Measurements from ENCODE around the gene KRTAP2-3.

DNA sequence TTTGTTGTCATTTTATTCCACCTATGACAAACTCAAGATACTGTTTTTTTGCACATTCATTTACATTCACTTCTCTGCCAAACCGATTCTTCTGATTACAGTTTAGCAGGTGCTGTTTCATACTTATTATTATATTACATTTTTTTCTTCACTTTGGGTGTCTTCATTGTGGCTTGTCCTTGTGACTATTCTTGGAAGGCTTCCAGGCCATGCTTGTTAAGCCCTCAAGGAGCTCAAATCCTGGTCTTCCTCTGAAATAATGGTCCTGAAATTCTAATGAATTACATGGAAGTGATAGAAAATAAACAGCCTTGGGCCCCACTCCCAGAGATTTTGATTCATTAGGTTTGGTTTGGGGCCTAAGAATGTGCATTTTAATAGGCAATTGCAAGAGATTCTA is 4.4 kb upstream of the KRTAP2-3 start:
- TF ChIP-seq, protein P1, sequence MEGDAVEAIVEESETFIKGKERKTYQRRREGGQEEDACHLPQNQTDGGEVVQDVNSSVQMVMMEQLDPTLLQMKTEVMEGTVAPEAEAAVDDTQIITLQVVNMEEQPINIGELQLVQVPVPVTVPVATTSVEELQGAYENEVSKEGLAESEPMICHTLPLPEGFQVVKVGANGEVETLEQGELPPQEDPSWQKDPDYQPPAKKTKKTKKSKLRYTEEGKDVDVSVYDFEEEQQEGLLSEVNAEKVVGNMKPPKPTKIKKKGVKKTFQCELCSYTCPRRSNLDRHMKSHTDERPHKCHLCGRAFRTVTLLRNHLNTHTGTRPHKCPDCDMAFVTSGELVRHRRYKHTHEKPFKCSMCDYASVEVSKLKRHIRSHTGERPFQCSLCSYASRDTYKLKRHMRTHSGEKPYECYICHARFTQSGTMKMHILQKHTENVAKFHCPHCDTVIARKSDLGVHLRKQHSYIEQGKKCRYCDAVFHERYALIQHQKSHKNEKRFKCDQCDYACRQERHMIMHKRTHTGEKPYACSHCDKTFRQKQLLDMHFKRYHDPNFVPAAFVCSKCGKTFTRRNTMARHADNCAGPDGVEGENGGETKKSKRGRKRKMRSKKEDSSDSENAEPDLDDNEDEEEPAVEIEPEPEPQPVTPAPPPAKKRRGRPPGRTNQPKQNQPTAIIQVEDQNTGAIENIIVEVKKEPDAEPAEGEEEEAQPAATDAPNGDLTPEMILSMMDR (IDR thresholded peaks at IDR 0.05; ENCODE audit: poor library complexity, severe bottlenecking): no peak
- TF ChIP-seq, protein P2, sequence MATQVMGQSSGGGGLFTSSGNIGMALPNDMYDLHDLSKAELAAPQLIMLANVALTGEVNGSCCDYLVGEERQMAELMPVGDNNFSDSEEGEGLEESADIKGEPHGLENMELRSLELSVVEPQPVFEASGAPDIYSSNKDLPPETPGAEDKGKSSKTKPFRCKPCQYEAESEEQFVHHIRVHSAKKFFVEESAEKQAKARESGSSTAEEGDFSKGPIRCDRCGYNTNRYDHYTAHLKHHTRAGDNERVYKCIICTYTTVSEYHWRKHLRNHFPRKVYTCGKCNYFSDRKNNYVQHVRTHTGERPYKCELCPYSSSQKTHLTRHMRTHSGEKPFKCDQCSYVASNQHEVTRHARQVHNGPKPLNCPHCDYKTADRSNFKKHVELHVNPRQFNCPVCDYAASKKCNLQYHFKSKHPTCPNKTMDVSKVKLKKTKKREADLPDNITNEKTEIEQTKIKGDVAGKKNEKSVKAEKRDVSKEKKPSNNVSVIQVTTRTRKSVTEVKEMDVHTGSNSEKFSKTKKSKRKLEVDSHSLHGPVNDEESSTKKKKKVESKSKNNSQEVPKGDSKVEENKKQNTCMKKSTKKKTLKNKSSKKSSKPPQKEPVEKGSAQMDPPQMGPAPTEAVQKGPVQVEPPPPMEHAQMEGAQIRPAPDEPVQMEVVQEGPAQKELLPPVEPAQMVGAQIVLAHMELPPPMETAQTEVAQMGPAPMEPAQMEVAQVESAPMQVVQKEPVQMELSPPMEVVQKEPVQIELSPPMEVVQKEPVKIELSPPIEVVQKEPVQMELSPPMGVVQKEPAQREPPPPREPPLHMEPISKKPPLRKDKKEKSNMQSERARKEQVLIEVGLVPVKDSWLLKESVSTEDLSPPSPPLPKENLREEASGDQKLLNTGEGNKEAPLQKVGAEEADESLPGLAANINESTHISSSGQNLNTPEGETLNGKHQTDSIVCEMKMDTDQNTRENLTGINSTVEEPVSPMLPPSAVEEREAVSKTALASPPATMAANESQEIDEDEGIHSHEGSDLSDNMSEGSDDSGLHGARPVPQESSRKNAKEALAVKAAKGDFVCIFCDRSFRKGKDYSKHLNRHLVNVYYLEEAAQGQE (IDR thresholded peaks at IDR 0.05; ENCODE audit: borderline replicate concordance): no peak
